Colonic mucosa (tissue), 4 donors: ENCODE data around the gene SH2D3C. TPM values are rescaled to one million over a fixed set of nuclear protein-coding genes. Genes with fewer than 3 reads are reported as not detected.

ENCODE experiments used
- DNase-seq: peaks from one replicate; pipeline ENCODE4 v3.0.0-alpha.2; 2020
- H3K27ac ChIP-seq: fragments of 200-600 bp; one replicate; pipeline ENCODE4 v1.8.0; 2021
- H3K27me3 ChIP-seq: fragments of 200-600 bp; one replicate; pipeline ENCODE4 v1.8.0; 2021
- H3K36me3 ChIP-seq: fragments of 200-600 bp; one replicate; pipeline ENCODE4 v1.8.0; 2021
- H3K4me1 ChIP-seq: fragments of 200-600 bp; one replicate; pipeline ENCODE4 v1.8.0; 2021; ENCODE audit warnings: mild to moderate bottlenecking
- H3K4me3 ChIP-seq: fragments of 200-600 bp; one replicate; pipeline ENCODE4 v1.8.0; 2021
- H3K9ac ChIP-seq, 2 donors: one replicate each; pipeline ENCODE4 v1.7.0; 2013; ENCODE audit warnings: control low read depth in 2 of 2, low read depth in 2 of 2, low read length in 2 of 2
- H3K9me3 ChIP-seq: fragments of 200-600 bp; one replicate; pipeline ENCODE4 v1.8.0; 2021
- intact Hi-C: fragments of 100-400 bp; cut with DNase I; formaldehyde crosslinking; loops from one replicate; pipeline ENCODE4 v1.14.1; 2022
- total RNA-seq, 2 donors: library from RNA; stranded (reverse); fragmentation: NEBNext Ultra II Directional in 1 of 2; extraction: Animal tissue kit (Norgen Biotek cat#: 25700) in 1 of 2; gene quantifications; one replicate each; pipeline ENCODE4 v1.2.1, GENCODE V29; 2021
- TF ChIP-seq, protein P1 (sequence below): fragments of 200-600 bp; IDR thresholded peaks from one replicate; pipeline ENCODE4 v1.8.0; 2022; ENCODE audit warnings: antibody characterized with exemption, mild to moderate bottlenecking
- donor health status: healthy.
- donor health status: DM: no; HTN: no; CAD: no.
- donor health status: DM: no; HTN: no; CAD: no.

The SH2D3C gene
- total RNA-seq, 2 donors from 2014 or later = 3.5 TPM

DNA sequence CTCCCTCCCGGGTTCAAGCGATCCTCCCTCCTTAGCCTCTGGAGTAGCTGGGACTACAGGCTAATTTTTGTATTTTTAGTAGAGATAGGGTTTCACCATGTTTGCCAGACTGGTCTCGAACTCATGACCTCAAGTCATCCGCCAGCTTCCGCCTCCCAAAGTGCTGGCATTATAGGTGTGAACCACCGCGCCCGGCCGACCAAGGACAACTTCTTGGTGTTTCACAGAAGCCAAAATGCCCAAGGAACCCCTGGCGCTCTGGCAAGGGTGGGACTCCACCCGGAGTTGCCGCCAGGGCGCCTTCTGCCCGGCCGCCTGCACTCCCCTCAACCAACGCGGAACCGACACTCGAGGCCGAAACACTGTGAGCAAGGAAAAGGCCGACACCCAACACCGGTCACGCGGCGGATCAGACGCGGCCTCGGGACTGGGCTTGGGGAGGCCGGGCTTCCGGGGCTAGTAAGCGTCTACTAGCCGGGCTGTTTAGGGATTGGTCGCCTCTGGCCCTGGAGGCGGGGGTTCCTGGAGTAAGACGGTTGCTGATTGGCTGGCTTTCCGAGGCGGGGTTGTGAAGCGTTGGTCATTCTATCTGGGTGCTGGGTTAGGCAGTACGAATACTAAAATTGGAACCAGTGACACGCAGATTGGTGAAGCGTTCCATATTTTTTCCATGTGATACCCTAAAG is 79.3 kb downstream of the SH2D3C start:
- H3K9ac ChIP-seq = no peak overlapping the region
- no peaks in the 10 kb centered on the region for H3K4me1 ChIP-seq
- peak overlapping the region; percentile 67 for H3K27ac ChIP-seq
- no peaks in the 10 kb centered on the region for H3K9me3 ChIP-seq
- H3K36me3 ChIP-seq = no peaks in the 10 kb centered on the region
- TF ChIP-seq, protein P1, sequence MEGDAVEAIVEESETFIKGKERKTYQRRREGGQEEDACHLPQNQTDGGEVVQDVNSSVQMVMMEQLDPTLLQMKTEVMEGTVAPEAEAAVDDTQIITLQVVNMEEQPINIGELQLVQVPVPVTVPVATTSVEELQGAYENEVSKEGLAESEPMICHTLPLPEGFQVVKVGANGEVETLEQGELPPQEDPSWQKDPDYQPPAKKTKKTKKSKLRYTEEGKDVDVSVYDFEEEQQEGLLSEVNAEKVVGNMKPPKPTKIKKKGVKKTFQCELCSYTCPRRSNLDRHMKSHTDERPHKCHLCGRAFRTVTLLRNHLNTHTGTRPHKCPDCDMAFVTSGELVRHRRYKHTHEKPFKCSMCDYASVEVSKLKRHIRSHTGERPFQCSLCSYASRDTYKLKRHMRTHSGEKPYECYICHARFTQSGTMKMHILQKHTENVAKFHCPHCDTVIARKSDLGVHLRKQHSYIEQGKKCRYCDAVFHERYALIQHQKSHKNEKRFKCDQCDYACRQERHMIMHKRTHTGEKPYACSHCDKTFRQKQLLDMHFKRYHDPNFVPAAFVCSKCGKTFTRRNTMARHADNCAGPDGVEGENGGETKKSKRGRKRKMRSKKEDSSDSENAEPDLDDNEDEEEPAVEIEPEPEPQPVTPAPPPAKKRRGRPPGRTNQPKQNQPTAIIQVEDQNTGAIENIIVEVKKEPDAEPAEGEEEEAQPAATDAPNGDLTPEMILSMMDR = no peak
- DNase-seq = peak; percentile 97
- H3K27me3 ChIP-seq = no peaks in the 10 kb centered on the region
- intact Hi-C loops = no loop called here
- peak overlapping the region; percentile 13 for H3K4me3 ChIP-seq

- Histone ChIP-seq H3K27me3 (no peaks in the 10 kb centered on the region), H3K27ac (no peak overlapping the region), H3K9ac (no peak overlapping the region), H3K4me1 (no peaks in the 10 kb centered on the region), H3K4me3 (no peak overlapping the region), H3K36me3 (no peaks in the 10 kb centered on the region), H3K9me3 (no peaks in the 10 kb centered on the region)
- no peak for DNase-seq
- intact Hi-C loops = no loop called here
- TF ChIP-seq, protein P1 = no peak
Measured at GRCh38 chr9:127698386-127698785, 80.1 kb downstream of the SH2D3C start.

- Histone ChIP-seq H3K36me3 (no peaks in the 10 kb centered on the region), H3K27ac (no peak overlapping the region), H3K9ac (no peak overlapping the region), H3K9me3 (no peaks in the 10 kb centered on the region), H3K27me3 (no peaks in the 10 kb centered on the region), H3K4me3 (no peak overlapping the region), H3K4me1 (no peaks in the 10 kb centered on the region)
- no peak for DNase-seq
- intact Hi-C loops = no loop called here
- TF ChIP-seq, protein P1 = no peak
Measured at GRCh38 chr9:127697575-127697974, 80.9 kb downstream of the SH2D3C start.

- Histone ChIP-seq H3K9ac (no peak overlapping the region), H3K9me3 (no peaks in the 10 kb centered on the region), H3K27me3 (no peaks in the 10 kb centered on the region), H3K27ac (no peak overlapping the region), H3K4me3 (no peak overlapping the region), H3K4me1 (no peaks in the 10 kb centered on the region), H3K36me3 (no peaks in the 10 kb centered on the region)
- no peak for DNase-seq
- intact Hi-C loops = no loop called here
- TF ChIP-seq, protein P1 = no peak
Measured at GRCh38 chr9:127694890-127695720, 83.4 kb downstream of the SH2D3C start.

DNA sequence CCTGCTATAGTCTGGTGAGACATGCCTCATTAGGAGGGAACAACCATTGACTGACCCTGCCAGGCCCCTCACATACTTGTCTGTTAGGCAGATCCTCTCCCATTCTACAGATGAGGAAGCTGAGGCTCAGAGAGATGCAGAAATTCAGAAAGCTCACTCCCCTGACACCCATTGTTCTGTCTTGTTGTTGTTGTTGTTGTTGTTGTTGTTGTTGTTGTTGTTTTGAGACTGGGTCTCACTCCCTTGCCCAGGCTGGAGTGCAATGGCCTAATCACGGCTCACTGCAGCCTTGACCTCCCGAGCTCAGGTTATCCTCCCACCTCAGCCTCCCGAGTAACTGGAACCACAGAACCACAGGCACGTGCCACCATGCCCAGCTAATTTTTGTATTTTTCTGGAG is 84.8 kb downstream of the SH2D3C start:
- H3K9ac ChIP-seq = no peak overlapping the region
- intact Hi-C loops = no loop called here
- H3K4me1 ChIP-seq = no peaks in the 10 kb centered on the region
- no peak overlapping the region for H3K4me3 ChIP-seq
- TF ChIP-seq, protein P1 = no peak
- no peaks in the 10 kb centered on the region for H3K9me3 ChIP-seq
- no peak for DNase-seq
- H3K36me3 ChIP-seq = no peaks in the 10 kb centered on the region
- no peak overlapping the region for H3K27ac ChIP-seq
- H3K27me3 ChIP-seq = no peaks in the 10 kb centered on the region
